ENCODE measurements around the gene CAMK4.

- TF ChIP-seq CTCF (conservative IDR thresholded peaks at IDR 0.05; ENCODE audit: low read length) (no peak), EZH2phosphoT487 (IDR thresholded peaks at IDR 0.05; ENCODE audit: borderline replicate concordance) (no peak)
Measured at GRCh38 chr5:111469903-111470302, 245.7 kb downstream of the CAMK4 start.
